Measurements from ENCODE around the gene DDAH1. TPM values are rescaled to one million over a fixed set of nuclear protein-coding genes. Genes with fewer than 3 reads are reported as not detected.

The DDAH1 gene
- total RNA-seq, 1 experiment from 2014 or later = 65.9 TPM

DNA sequence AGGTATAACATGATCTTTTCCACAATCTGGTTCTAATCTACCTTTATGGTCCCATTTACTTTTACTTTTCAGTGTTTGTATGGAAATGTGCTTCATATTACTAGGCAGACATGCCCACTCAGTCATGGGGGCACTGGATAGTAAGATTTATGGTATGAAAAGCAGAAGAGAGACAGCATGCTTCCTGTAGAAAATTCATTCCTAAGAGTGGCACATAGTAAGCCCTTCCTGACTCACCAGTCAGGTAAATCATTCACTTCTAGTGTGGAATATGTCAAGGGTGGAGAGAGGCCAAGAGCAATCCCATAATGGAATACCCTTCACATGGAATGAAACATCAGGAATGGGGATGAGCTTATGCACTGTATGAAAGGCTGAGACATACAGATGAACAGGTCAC, 139.0 kb downstream of the DDAH1 start:
- Histone ChIP-seq H4K20me1 (ENCODE audit: low read length) (no peaks in the 10 kb centered on the region), H3F3A (ENCODE audit: low read length, unreplicated experiment) (peaks cover 7% of the 10 kb centered on the region), H3K9ac (ENCODE audit: low read length) (no peak overlapping the region), H3K27me3 (ENCODE audit: low read length) (no peaks in the 10 kb centered on the region), H3K9me2 (replicated peaks; ENCODE audit: low read length) (no peaks in the 10 kb centered on the region), H3K9me3 (ENCODE audit: low read length) (no peaks in the 10 kb centered on the region), H3K27ac (ENCODE audit: low read length) (peak overlapping the region; percentile 41), H2AFZ (ENCODE audit: low read length) (no peak overlapping the region), H3K36me3 (ENCODE audit: low read depth, low read length) (no peaks in the 10 kb centered on the region), H3K79me2 (ENCODE audit: low read length) (peaks cover 36% of the 10 kb centered on the region), H3K4me2 (ENCODE audit: low read length) (peak overlapping the region; percentile 24), H3K4me1 (ENCODE audit: insufficient read depth, low read length) (peaks cover 83% of the 10 kb centered on the region), H3K4me3 (ENCODE audit: low read length) (no peak overlapping the region)
- BruUV-seq (replicated peaks) = no TSS peak
- DNase-seq = peak; percentile 86
- intact Hi-C loops (cut with micrococcal nuclease) = loop anchor here (5.0 kb wide), 2 partner anchors 71 to 256 kb away; partner anchors contain the start of gene CCN1
- CTCF ChIA-PET = no interaction called here
- POLR2A ChIA-PET (ENCODE audit: unreplicated experiment) = no interaction called here
- TF ChIP-seq EZH2phosphoT487 (IDR thresholded peaks at IDR 0.05; ENCODE audit: borderline replicate concordance, low read length) = no peak
- no peak for TF ChIP-seq EZH2 (IDR thresholded peaks at IDR 0.05; ENCODE audit: low read length, unreplicated experiment)
- no peak for TF ChIP-seq CTCF (conservative IDR thresholded peaks at IDR 0.05; ENCODE audit: low read depth, low read length)
- ATAC-seq = peak; percentile 2; the same call in 1 of the 2 replicates

DNA sequence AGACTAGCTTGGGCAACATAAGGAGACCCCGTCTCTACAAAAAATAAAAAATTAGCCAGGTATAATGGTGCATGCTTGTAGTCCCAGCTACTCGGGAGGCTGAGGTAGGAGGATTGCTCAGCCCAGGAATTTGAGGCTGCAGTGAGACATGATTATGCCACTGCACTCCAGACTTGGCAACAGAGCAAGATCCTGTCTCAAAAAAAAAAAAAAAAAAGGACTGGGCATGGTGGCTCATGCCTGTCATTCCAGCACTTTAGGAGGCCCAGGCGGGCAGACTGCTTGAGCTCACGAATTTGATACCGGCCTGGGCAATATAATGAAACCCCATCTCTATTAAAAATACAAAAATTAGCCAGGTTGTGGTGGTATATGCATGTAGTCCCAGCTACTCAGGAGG, 141.2 kb downstream of the DDAH1 start:
- Histone ChIP-seq H3K4me2 (ENCODE audit: low read length) (no peak overlapping the region), H3K27ac (ENCODE audit: low read length) (no peak overlapping the region), H3K9me2 (replicated peaks; ENCODE audit: low read length) (no peaks in the 10 kb centered on the region), H3K9me3 (ENCODE audit: low read length) (no peaks in the 10 kb centered on the region), H4K20me1 (ENCODE audit: low read length) (no peaks in the 10 kb centered on the region), H2AFZ (ENCODE audit: low read length) (no peak overlapping the region), H3K4me1 (ENCODE audit: insufficient read depth, low read length) (peaks cover 75% of the 10 kb centered on the region), H3K36me3 (ENCODE audit: low read depth, low read length) (peaks cover 9% of the 10 kb centered on the region; the same call in 1 of the 2 replicates), H3K27me3 (ENCODE audit: low read length) (no peaks in the 10 kb centered on the region), H3K9ac (ENCODE audit: low read length) (no peak overlapping the region), H3F3A (ENCODE audit: low read length, unreplicated experiment) (no peaks in the 10 kb centered on the region), H3K4me3 (ENCODE audit: low read length) (no peak overlapping the region), H3K79me2 (ENCODE audit: low read length) (peaks cover 36% of the 10 kb centered on the region)
- no peak for DNase-seq
- ChIA-PET CTCF (no interaction called here), POLR2A (ENCODE audit: unreplicated experiment) (no interaction called here)
- ATAC-seq = no peak
- BruUV-seq (replicated peaks) = no TSS peak
- intact Hi-C loops (cut with micrococcal nuclease) = no loop called here
- TF ChIP-seq CTCF (conservative IDR thresholded peaks at IDR 0.05; ENCODE audit: low read depth, low read length) (no peak), EZH2phosphoT487 (IDR thresholded peaks at IDR 0.05; ENCODE audit: borderline replicate concordance, low read length) (no peak), EZH2 (IDR thresholded peaks at IDR 0.05; ENCODE audit: low read length, unreplicated experiment) (no peak)

DNA sequence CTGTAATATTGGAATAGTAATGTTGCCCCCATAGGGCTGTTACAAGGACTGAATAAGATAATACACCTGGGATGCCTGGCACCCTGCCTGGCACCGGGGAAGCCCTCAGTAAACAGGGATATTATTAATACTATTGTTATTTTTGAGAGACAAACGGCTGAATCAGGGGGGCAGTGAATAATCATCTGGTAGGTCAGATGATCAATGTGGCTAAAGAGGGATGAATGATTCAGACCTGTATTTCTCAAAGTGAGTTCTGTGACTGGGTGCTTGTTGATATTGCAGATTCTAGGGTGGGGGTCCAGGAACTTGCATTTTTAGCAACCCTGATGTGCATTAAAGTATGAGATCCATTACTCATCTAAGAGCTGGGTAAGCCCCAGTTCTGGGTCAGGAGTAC, 142.3 kb downstream of the DDAH1 start:
- H3K4me1 ChIP-seq (ENCODE audit: insufficient read depth, low read length) = peaks cover 72% of the 10 kb centered on the region
- no peaks in the 10 kb centered on the region for H3F3A ChIP-seq (ENCODE audit: low read length, unreplicated experiment)
- H3K4me2 ChIP-seq (ENCODE audit: low read length) = no peak overlapping the region
- H3K36me3 ChIP-seq (ENCODE audit: low read depth, low read length) = peaks cover 12% of the 10 kb centered on the region; the same call in 1 of the 2 replicates
- CTCF ChIA-PET = no interaction called here
- no peak overlapping the region for H2AFZ ChIP-seq (ENCODE audit: low read length)
- peak overlapping the region; percentile 8; the same call in 1 of the 2 replicates for H3K27ac ChIP-seq (ENCODE audit: low read length)
- H3K9me3 ChIP-seq (ENCODE audit: low read length) = no peaks in the 10 kb centered on the region
- BruUV-seq (replicated peaks) = no TSS peak
- H3K9ac ChIP-seq (ENCODE audit: low read length) = no peak overlapping the region
- H3K9me2 ChIP-seq (replicated peaks; ENCODE audit: low read length) = no peaks in the 10 kb centered on the region
- H3K27me3 ChIP-seq (ENCODE audit: low read length) = no peaks in the 10 kb centered on the region
- H3K79me2 ChIP-seq (ENCODE audit: low read length) = peaks cover 27% of the 10 kb centered on the region
- H4K20me1 ChIP-seq (ENCODE audit: low read length) = no peaks in the 10 kb centered on the region
- intact Hi-C loops (cut with micrococcal nuclease) = no loop called here
- TF ChIP-seq EZH2phosphoT487 (IDR thresholded peaks at IDR 0.05; ENCODE audit: borderline replicate concordance, low read length) = no peak
- TF ChIP-seq CTCF (conservative IDR thresholded peaks at IDR 0.05; ENCODE audit: low read depth, low read length) = no peak
- TF ChIP-seq EZH2 (IDR thresholded peaks at IDR 0.05; ENCODE audit: low read length, unreplicated experiment) = no peak
- DNase-seq = peak; percentile 52
- H3K4me3 ChIP-seq (ENCODE audit: low read length) = no peak overlapping the region
- no peak for ATAC-seq
- POLR2A ChIA-PET (ENCODE audit: unreplicated experiment) = no interaction called here

Data from PC-3 (cell line).